Calu3 (cell line): ENCODE data around the gene IL23R. TPM values are rescaled to one million over a fixed set of nuclear protein-coding genes. Genes with fewer than 3 reads are reported as not detected.

ENCODE experiments used
- BruUV-seq: library from RNA; stranded (reverse); fragments of 400-500 nt; replicated peaks from 2 replicates; lab custom pipeline; 2021; lab: Mats Ljungman, UMichigan
- CTCF ChIA-PET: fragments of 300-600 bp; sonication (Branson Sonifier 250); formaldehyde crosslinking; loops from one replicate; lab custom pipeline; 2022; ENCODE audit warnings: antibody characterized with exemption; lab: Charles Lee
- DNase-seq: peaks from one replicate; pipeline ENCODE4 v3.0.0; 2022
- H3K27ac Mint-ChIP-seq: one replicate; pipeline ENCODE4 v1.8.0; 2022; ENCODE audit warnings: mixed read lengths; ENCODE audit not compliant: unreplicated experiment
- H3K27me3 Mint-ChIP-seq: one replicate; pipeline ENCODE4 v1.8.0; 2022; ENCODE audit warnings: mixed read lengths; ENCODE audit not compliant: unreplicated experiment
- H3K36me3 Mint-ChIP-seq: one replicate; pipeline ENCODE4 v1.8.0; 2022; ENCODE audit warnings: mild to moderate bottlenecking, moderate library complexity, mixed read lengths; ENCODE audit not compliant: insufficient read depth, unreplicated experiment
- H3K4me1 Mint-ChIP-seq: one replicate; pipeline ENCODE4 v1.8.0; 2022; ENCODE audit warnings: mild to moderate bottlenecking, low read depth, mixed read lengths; ENCODE audit not compliant: unreplicated experiment
- H3K4me3 Mint-ChIP-seq: one replicate; pipeline ENCODE4 v1.8.0; 2022; ENCODE audit warnings: mild to moderate bottlenecking, low read depth, moderate library complexity, mixed read lengths; ENCODE audit not compliant: unreplicated experiment
- H3K9me3 Mint-ChIP-seq: one replicate; pipeline ENCODE4 v1.8.0; 2022; ENCODE audit warnings: low read depth, mixed read lengths; ENCODE audit not compliant: unreplicated experiment
- intact Hi-C: fragments of 100-400 bp; cut with micrococcal nuclease; formaldehyde crosslinking; loops from one replicate; pipeline ENCODE4 v1.10.0; 2022; ENCODE audit not compliant: unreplicated experiment
- total RNA-seq: library from RNA; stranded (reverse); gene quantifications from 2 replicates; pipeline ENCODE4 v1.2.3, GENCODE V29; 2022
- TF ChIP-seq, protein P1 (sequence below): fragments of 200-600 bp; IDR thresholded peaks from one replicate; pipeline ENCODE4 v1.8.0; 2022; ENCODE audit warnings: antibody characterized with exemption; ENCODE audit not compliant: unreplicated experiment

The IL23R gene
- total RNA-seq, 1 experiment from 2014 or later, result not detected

DNA sequence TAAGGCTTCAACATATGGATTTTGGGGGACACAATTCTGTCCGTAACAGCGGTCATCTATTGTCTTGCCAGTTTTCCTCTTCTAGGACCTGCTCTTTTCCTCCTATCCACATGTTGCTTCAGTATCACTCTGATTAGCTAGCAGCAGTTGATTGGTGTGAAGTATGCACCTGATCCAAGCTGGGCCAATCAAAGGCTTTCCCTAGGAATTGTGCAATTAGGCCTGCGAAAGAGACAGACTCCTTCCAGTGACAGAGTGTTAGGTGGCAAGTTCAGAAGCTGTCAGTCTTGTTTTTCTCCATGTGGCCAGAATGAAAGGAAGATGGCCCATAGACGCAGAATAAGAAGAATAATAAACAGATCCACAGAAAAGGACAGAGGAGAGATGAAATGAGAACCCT, 107.3 kb downstream of the IL23R start:
- no TSS peak for BruUV-seq
- peaks cover 20% of the 10 kb centered on the region for H3K27me3 Mint-ChIP-seq
- no peak for DNase-seq
- H3K4me1 Mint-ChIP-seq, result no peaks in the 10 kb centered on the region
- H3K27ac Mint-ChIP-seq, result no peak overlapping the region
- intact Hi-C loops, result no loop called here
- no peaks in the 10 kb centered on the region for H3K9me3 Mint-ChIP-seq
- CTCF ChIA-PET, result no interaction called here
- H3K4me3 Mint-ChIP-seq, result no peak overlapping the region
- TF ChIP-seq, protein P1, sequence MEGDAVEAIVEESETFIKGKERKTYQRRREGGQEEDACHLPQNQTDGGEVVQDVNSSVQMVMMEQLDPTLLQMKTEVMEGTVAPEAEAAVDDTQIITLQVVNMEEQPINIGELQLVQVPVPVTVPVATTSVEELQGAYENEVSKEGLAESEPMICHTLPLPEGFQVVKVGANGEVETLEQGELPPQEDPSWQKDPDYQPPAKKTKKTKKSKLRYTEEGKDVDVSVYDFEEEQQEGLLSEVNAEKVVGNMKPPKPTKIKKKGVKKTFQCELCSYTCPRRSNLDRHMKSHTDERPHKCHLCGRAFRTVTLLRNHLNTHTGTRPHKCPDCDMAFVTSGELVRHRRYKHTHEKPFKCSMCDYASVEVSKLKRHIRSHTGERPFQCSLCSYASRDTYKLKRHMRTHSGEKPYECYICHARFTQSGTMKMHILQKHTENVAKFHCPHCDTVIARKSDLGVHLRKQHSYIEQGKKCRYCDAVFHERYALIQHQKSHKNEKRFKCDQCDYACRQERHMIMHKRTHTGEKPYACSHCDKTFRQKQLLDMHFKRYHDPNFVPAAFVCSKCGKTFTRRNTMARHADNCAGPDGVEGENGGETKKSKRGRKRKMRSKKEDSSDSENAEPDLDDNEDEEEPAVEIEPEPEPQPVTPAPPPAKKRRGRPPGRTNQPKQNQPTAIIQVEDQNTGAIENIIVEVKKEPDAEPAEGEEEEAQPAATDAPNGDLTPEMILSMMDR, result no peak
- no peaks in the 10 kb centered on the region for H3K36me3 Mint-ChIP-seq

DNA sequence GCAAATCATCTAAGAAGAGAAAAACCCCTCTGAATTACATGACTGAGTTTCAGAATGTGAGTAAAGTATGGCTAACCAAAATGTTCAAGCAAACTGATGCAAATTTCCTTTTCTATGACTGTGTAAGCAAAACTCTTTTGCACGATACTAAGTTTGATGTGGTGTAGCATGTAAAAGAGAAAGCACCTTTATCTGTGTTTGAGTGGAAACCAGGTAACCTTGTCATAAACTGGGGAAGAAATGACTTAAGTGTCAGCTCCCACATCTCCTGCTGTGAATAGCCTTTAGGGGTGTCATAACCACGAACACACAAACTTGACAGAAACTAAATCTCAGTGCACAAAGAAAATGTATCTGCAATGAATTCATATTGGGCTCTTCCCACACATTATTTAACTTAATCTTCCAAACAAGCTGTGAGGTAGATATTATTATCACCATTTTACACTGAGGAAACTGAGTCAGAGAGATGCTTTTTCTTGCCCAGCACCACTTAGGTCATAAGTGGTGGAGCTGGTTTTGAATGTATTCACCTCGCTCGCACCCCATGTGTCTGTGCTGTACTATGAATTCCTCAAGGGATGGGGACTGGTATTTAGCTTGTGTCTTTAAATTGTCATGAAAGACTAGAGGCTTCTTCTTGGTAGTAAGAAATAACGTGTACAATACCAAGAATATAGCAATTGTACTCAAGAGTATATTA, 108.5 kb downstream of the IL23R start:
- intact Hi-C loops, result no loop called here
- Mint-ChIP-seq H3K27ac (no peak overlapping the region), H3K36me3 (no peaks in the 10 kb centered on the region), H3K4me1 (no peaks in the 10 kb centered on the region), H3K4me3 (no peak overlapping the region), H3K9me3 (no peaks in the 10 kb centered on the region), H3K27me3 (peaks cover 18% of the 10 kb centered on the region)
- CTCF ChIA-PET, result interaction anchor here (1.0 kb wide), 1 partner anchor 60 kb away, joined by 3 read pairs; no protein-coding TSS in a partner anchor
- no TSS peak for BruUV-seq
- TF ChIP-seq, protein P1, result no peak
- DNase-seq, result no peak

DNA sequence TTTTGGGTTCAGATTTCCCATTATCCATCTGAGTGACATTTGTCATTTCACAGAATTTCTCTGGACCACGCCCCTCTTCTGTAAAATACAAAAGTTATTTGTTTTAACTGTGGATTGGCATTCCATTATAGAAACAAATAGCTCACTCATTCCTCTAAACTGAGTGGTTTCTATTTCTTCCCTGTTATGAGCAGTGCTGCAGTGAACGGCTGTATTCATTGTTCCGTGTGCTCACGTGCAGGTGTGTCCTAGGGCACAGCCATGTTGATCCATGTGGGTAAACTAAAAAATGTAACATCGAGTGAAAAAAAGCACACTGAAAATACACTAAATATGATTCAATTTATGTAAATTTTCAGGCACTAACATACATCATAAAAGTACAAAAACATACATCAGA, 114.4 kb downstream of the IL23R start:
- TF ChIP-seq, protein P1, result no peak
- Mint-ChIP-seq H3K36me3 (no peaks in the 10 kb centered on the region), H3K9me3 (no peaks in the 10 kb centered on the region), H3K4me3 (no peak overlapping the region), H3K27me3 (no peaks in the 10 kb centered on the region), H3K4me1 (peaks cover 13% of the 10 kb centered on the region), H3K27ac (peak overlapping the region; percentile 34)
- intact Hi-C loops, result no loop called here
- peak; percentile 14 for DNase-seq
- BruUV-seq, result no TSS peak
- CTCF ChIA-PET, result interaction anchor here (0.9 kb wide), 1 partner anchor 10 kb away, joined by 3 read pairs; no protein-coding TSS in a partner anchor

- no peaks in the 10 kb centered on the region for H3K9me3 Mint-ChIP-seq
Measured at GRCh38 chr1:67281244-67281643, 115.0 kb downstream of the IL23R start.

More at GRCh38 chr1:67281244-67281643, 115.0 kb downstream of the IL23R start:
- intact Hi-C loops, result no loop called here
- no peaks in the 10 kb centered on the region for H3K36me3 Mint-ChIP-seq
- no peak overlapping the region for H3K4me3 Mint-ChIP-seq
- no peaks in the 10 kb centered on the region for H3K27me3 Mint-ChIP-seq
- H3K4me1 Mint-ChIP-seq, result peaks cover 19% of the 10 kb centered on the region
- TF ChIP-seq, protein P1, result no peak
- CTCF ChIA-PET, result interaction anchor here (0.6 to 0.9 kb wide), 3 partner anchors 11 to 332 kb away, joined by 3 read pairs; no protein-coding TSS in a partner anchor
- DNase-seq, result no peak
- BruUV-seq, result no TSS peak
- peak overlapping the region; percentile 34 for H3K27ac Mint-ChIP-seq
